Measurements from ENCODE around the gene BCAS3. TPM values are rescaled to one million over a fixed set of nuclear protein-coding genes. Genes with fewer than 3 reads are reported as not detected.

The BCAS3 gene
- total RNA-seq, 1 donor from 2014 or later: 44.8 TPM

DNA sequence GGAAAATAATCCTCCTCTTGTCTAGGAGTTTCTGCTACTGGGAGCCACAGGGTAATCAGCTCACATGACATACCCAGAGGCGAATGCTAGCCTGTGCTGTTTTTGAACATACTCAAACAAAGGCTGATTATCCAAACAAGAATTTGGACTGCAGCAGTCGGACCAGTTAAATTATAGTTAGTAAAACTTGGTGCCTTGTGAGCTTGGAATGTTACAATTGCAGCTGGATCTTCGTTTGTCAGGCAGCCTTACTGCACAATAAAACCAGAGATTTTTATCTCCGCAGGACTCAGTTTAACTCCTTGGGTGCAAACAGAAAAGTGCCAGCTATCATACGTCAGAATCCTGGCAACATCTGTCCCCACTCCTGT, 558.2 kb downstream of the BCAS3 start:
- peaks cover 4% of the 10 kb centered on the region for H3K4me1 Mint-ChIP-seq (ENCODE audit: low read depth, unreplicated experiment)
- H3K9me3 Mint-ChIP-seq (ENCODE audit: unreplicated experiment): peaks cover 3% of the 10 kb centered on the region
- peaks cover 1% of the 10 kb centered on the region for H3K27me3 Mint-ChIP-seq (ENCODE audit: unreplicated experiment)

DNA sequence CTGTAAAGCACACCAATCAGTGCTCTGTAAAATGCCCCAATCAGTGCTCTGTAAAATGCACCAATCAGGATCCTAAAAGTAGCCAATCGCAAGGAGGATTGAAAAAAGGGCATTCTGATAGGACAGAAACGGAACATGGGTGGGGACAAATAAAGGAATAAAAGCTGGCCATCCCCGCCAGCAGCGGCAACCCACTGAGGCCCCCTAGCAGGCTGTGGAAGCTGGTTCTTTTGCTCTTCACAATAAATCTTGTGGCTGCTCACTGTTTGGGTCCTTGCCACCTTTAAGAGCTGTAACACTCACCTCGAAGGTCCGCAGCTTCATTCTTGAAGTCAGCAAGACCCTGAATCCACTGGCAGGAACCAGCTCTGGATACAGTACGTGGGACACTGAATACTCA, 559.6 kb downstream of the BCAS3 start:
- no peak for DNase-seq
- H3K4me3 Mint-ChIP-seq (ENCODE audit: unreplicated experiment): no peak overlapping the region
- TF ChIP-seq, protein P1, sequence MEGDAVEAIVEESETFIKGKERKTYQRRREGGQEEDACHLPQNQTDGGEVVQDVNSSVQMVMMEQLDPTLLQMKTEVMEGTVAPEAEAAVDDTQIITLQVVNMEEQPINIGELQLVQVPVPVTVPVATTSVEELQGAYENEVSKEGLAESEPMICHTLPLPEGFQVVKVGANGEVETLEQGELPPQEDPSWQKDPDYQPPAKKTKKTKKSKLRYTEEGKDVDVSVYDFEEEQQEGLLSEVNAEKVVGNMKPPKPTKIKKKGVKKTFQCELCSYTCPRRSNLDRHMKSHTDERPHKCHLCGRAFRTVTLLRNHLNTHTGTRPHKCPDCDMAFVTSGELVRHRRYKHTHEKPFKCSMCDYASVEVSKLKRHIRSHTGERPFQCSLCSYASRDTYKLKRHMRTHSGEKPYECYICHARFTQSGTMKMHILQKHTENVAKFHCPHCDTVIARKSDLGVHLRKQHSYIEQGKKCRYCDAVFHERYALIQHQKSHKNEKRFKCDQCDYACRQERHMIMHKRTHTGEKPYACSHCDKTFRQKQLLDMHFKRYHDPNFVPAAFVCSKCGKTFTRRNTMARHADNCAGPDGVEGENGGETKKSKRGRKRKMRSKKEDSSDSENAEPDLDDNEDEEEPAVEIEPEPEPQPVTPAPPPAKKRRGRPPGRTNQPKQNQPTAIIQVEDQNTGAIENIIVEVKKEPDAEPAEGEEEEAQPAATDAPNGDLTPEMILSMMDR (IDR thresholded peaks at IDR 0.05; ENCODE audit: partially characterized antibody, unreplicated experiment): no peak
- H3K36me3 Mint-ChIP-seq (ENCODE audit: unreplicated experiment): no peaks in the 10 kb centered on the region
- peaks cover 1% of the 10 kb centered on the region for H3K27me3 Mint-ChIP-seq (ENCODE audit: unreplicated experiment)
- H3K27ac Mint-ChIP-seq (ENCODE audit: unreplicated experiment): no peak overlapping the region
- H3K9me3 Mint-ChIP-seq (ENCODE audit: unreplicated experiment): peaks cover 3% of the 10 kb centered on the region
- peaks cover 4% of the 10 kb centered on the region for H3K4me1 Mint-ChIP-seq (ENCODE audit: low read depth, unreplicated experiment)

More for the DNA sequence above, 558.2 kb downstream of the BCAS3 start:
- Mint-ChIP-seq H3K27ac (ENCODE audit: unreplicated experiment) (no peak overlapping the region), H3K4me3 (ENCODE audit: unreplicated experiment) (no peak overlapping the region), H3K36me3 (ENCODE audit: unreplicated experiment) (no peaks in the 10 kb centered on the region)
- TF ChIP-seq, protein P1 (IDR thresholded peaks at IDR 0.05; ENCODE audit: partially characterized antibody, unreplicated experiment): no peak
- DNase-seq: no peak

DNA sequence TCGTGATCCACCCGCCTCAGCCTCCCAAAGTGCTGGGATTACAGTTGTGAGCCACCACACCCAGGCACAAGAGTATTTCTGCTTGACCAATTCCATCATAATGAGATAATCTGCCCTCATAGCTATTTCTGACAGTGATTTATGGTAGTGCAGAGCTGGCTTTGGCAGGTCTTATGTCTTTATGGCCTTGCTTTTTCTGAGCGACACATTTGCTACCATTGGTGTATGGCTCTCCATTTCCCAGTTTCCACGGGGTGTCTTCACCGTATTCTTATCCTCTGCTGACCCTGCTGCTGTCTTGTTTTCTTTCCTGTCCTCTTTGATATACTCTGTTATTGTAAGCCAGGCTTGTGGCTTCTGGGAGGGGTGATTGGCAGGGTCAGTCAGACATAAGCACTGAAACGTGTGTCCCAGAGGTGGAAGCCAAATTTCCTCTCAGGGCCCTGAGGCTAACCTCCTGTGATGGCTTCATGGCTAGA, 560.8 kb downstream of the BCAS3 start:
- Mint-ChIP-seq H3K9me3 (ENCODE audit: unreplicated experiment) (peaks cover 3% of the 10 kb centered on the region), H3K27me3 (ENCODE audit: unreplicated experiment) (peaks cover 1% of the 10 kb centered on the region), H3K36me3 (ENCODE audit: unreplicated experiment) (no peaks in the 10 kb centered on the region), H3K4me3 (ENCODE audit: unreplicated experiment) (no peak overlapping the region), H3K4me1 (ENCODE audit: low read depth, unreplicated experiment) (peaks cover 4% of the 10 kb centered on the region), H3K27ac (ENCODE audit: unreplicated experiment) (no peak overlapping the region)
- no peak for DNase-seq
- TF ChIP-seq, protein P1 (IDR thresholded peaks at IDR 0.05; ENCODE audit: partially characterized antibody, unreplicated experiment): no peak

DNA sequence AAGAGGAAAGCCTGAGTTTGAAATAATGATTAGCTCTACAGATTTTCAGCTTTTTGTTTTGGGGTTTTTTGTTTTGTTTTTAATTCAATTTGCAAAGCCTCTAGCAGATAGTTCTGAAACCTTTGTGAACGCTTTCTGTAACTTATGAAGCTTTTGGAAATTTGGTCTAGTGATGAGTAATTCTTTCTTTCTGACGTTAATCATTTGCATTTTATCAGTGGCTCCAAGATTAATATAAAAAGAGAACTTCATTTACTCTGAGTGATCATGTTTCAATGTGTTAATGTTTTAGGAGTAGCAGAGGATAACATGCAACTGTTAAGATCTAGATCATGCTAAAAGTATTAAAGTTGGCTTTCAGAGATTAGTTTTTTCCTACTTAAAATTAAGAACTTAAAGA, 561.7 kb downstream of the BCAS3 start:
- Mint-ChIP-seq H3K27ac (ENCODE audit: unreplicated experiment) (no peak overlapping the region), H3K4me1 (ENCODE audit: low read depth, unreplicated experiment) (peaks cover 4% of the 10 kb centered on the region), H3K27me3 (ENCODE audit: unreplicated experiment) (no peaks in the 10 kb centered on the region), H3K4me3 (ENCODE audit: unreplicated experiment) (no peak overlapping the region), H3K36me3 (ENCODE audit: unreplicated experiment) (no peaks in the 10 kb centered on the region), H3K9me3 (ENCODE audit: unreplicated experiment) (peaks cover 3% of the 10 kb centered on the region)
- TF ChIP-seq, protein P1 (IDR thresholded peaks at IDR 0.05; ENCODE audit: partially characterized antibody, unreplicated experiment): no peak
- DNase-seq: no peak

DNA sequence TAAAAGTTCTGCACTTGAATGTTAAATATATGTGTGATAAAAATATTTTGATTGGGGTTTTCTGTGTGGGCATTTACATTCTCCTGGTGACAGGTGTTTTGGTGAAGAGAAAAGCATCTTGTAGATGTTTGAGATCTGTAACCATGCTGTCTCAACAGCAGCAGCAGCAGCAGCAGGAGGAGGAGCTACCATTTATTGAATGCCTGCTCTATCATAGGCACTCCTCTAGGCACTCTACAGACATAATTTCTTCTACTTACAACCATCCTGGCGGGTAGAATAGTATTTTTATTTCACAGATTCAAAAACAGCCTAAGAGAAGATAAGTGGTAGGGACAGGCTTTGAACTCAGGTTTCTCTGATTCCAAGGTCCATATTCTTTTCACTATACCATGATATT, 562.3 kb downstream of the BCAS3 start:
- peaks cover 3% of the 10 kb centered on the region for H3K9me3 Mint-ChIP-seq (ENCODE audit: unreplicated experiment)
- DNase-seq: no peak
- H3K27ac Mint-ChIP-seq (ENCODE audit: unreplicated experiment): no peak overlapping the region
- TF ChIP-seq, protein P1 (IDR thresholded peaks at IDR 0.05; ENCODE audit: partially characterized antibody, unreplicated experiment): no peak
- no peak overlapping the region for H3K4me3 Mint-ChIP-seq (ENCODE audit: unreplicated experiment)
- no peaks in the 10 kb centered on the region for H3K27me3 Mint-ChIP-seq (ENCODE audit: unreplicated experiment)
- H3K36me3 Mint-ChIP-seq (ENCODE audit: unreplicated experiment): no peaks in the 10 kb centered on the region
- H3K4me1 Mint-ChIP-seq (ENCODE audit: low read depth, unreplicated experiment): peaks cover 6% of the 10 kb centered on the region

Measured in glutamatergic neuron (in vitro differentiated cells).